Fibroblast of mammary gland (primary cell): ENCODE results near the gene LYVE1.
A peak's percentile ranks its signal among the peaks of the same experiment; 100 is the strongest.

Experiments used
- DNase-seq: peaks from one replicate; pipeline ENCODE4 v3.0.0-alpha.2; 2010; ENCODE audit warnings: low read depth
- H3K4me3 ChIP-seq: 2 replicates; pipeline ENCODE4 v1.5.1; 2011; ENCODE audit warnings: low read depth, mild to moderate bottlenecking, low read length, moderate library complexity; ENCODE audit not compliant: control insufficient read depth
- TF ChIP-seq, protein P1 (sequence below): conservative IDR thresholded peaks from 2 replicates; pipeline ENCODE4 v1.5.1; 2011; ENCODE audit warnings: low read depth, low read length, inconsistent platforms; ENCODE audit not compliant: control insufficient read depth, insufficient read depth

Gene LYVE1

DNA sequence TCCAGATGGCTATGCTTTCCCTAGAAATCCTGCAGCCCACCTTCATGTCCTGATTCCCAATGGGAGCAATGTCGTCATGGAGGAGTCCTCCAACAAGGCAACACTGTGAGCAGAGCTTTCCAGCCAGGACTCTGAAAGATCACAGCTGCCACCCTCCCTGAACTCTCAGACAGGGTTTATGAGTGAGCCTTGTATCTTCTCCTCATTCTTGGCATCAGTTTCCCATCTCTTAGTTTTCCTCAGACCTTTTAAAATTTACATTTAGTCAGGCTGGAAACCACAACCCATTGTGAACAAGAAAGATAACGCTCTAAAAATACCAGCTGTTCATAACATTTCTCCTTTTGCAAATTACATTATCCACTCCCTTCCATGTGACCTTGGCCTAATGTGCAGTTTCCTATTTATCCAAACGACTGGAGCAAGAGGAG is 15.6 kb upstream of the LYVE1 start:
- no peak overlapping the region for H3K4me3 ChIP-seq
- DNase-seq: no peak
- TF ChIP-seq, protein P1, sequence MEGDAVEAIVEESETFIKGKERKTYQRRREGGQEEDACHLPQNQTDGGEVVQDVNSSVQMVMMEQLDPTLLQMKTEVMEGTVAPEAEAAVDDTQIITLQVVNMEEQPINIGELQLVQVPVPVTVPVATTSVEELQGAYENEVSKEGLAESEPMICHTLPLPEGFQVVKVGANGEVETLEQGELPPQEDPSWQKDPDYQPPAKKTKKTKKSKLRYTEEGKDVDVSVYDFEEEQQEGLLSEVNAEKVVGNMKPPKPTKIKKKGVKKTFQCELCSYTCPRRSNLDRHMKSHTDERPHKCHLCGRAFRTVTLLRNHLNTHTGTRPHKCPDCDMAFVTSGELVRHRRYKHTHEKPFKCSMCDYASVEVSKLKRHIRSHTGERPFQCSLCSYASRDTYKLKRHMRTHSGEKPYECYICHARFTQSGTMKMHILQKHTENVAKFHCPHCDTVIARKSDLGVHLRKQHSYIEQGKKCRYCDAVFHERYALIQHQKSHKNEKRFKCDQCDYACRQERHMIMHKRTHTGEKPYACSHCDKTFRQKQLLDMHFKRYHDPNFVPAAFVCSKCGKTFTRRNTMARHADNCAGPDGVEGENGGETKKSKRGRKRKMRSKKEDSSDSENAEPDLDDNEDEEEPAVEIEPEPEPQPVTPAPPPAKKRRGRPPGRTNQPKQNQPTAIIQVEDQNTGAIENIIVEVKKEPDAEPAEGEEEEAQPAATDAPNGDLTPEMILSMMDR: no peak

- TF ChIP-seq, protein P1: no peak
- peak; percentile 44 for DNase-seq
- H3K4me3 ChIP-seq: no peak overlapping the region
Observed at GRCh38 chr11:10581481-10582019, 13.1 kb upstream of the LYVE1 start.

GRCh38 chr11:10580623-10581022 is 12.2 kb upstream of the LYVE1 start:
- H3K4me3 ChIP-seq: no peak overlapping the region
- TF ChIP-seq, protein P1: no peak
- DNase-seq: no peak

GRCh38 chr11:10579700-10580099 is 11.2 kb upstream of the LYVE1 start:
- H3K4me3 ChIP-seq: no peak overlapping the region
- DNase-seq: no peak
- TF ChIP-seq, protein P1: no peak

GRCh38 chr11:10576035-10576398 is 7.6 kb upstream of the LYVE1 start:
- H3K4me3 ChIP-seq: no peak overlapping the region
- no peak for DNase-seq
- TF ChIP-seq, protein P1: no peak

DNA sequence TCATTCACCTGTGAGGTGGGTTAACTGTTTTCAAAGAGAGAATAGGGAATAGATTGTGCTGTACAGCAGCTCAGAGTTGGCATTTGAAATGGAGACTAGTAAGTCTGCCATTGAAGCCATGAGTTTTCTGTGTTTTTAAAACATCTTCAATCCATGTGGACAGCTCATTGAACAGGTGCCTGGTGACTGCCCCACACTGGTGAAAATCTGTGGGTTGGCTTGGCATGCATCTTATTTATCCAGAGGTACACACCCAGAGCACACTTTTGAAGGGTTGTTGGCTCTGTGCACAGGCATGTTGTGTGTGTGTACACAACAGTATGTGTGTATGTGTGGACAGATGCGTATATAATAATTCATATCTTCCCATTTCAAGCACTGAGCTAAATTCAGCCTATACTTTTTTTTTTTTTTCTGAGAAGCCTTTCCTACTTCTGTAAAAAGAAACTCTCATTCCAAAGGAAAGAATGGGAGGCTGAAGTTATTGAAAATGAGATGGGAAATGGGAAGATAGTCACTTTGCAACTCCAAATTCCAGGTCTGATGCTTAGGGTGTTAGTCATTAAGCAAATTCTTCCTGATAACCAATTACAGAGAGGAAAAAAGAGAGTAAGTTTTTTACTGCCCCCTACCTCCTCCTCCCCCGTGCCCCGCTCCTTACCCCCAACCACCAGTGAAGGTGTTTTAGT is 7.0 kb upstream of the LYVE1 start:
- TF ChIP-seq, protein P1: no peak

More for the DNA sequence above, 7.0 kb upstream of the LYVE1 start:
- no peak for DNase-seq
- H3K4me3 ChIP-seq: no peak overlapping the region
